ENCODE measurements around the gene MDFIC2. TPM values are rescaled to one million over a fixed set of nuclear protein-coding genes. Genes with fewer than 3 reads are reported as not detected.

The MDFIC2 gene
- total and polyA plus RNA-seq, 3 donors from 2014 or later: not detected

DNA sequence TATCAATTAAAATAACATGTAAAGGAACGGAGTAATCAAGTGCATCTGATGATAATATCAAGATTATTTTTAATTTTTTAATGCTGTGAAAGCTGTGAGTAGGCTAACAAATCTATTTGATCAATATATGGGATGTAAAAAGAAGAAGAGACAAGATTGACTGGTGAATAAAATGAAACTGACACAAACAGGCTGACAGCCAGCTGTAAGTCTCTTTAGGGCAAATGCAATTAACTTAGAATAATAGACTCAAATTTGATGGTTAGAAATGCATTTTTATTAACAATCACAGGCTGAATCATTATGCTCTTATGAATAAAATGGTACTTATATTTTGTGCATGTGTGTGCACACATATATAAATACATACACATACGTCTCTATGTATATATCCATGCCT lies 68.0 kb downstream of the MDFIC2 start:
- no peak overlapping the region for H3K4me3 ChIP-seq
- TF ChIP-seq, protein P1, sequence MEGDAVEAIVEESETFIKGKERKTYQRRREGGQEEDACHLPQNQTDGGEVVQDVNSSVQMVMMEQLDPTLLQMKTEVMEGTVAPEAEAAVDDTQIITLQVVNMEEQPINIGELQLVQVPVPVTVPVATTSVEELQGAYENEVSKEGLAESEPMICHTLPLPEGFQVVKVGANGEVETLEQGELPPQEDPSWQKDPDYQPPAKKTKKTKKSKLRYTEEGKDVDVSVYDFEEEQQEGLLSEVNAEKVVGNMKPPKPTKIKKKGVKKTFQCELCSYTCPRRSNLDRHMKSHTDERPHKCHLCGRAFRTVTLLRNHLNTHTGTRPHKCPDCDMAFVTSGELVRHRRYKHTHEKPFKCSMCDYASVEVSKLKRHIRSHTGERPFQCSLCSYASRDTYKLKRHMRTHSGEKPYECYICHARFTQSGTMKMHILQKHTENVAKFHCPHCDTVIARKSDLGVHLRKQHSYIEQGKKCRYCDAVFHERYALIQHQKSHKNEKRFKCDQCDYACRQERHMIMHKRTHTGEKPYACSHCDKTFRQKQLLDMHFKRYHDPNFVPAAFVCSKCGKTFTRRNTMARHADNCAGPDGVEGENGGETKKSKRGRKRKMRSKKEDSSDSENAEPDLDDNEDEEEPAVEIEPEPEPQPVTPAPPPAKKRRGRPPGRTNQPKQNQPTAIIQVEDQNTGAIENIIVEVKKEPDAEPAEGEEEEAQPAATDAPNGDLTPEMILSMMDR (IDR thresholded peaks at IDR 0.05): no peak
- no peak for TF ChIP-seq POLR2A (IDR thresholded peaks at IDR 0.05)
- H3K9me3 ChIP-seq: no peaks in the 10 kb centered on the region
- no peaks in the 10 kb centered on the region for H3K36me3 ChIP-seq (ENCODE audit: low read depth, missing control alignments)
- no peaks in the 10 kb centered on the region for H3K4me1 ChIP-seq
- no peak overlapping the region for H3K27ac ChIP-seq
- no peak for DNase-seq
- H3K27me3 ChIP-seq: no peaks in the 10 kb centered on the region
- intact Hi-C loops (cut with DNase I; ENCODE audit: low total_unique reads): no loop called here
- 90 to 91% methylated on average over 2 of the region's 2 CpGs for WGBS, 2 donors

DNA sequence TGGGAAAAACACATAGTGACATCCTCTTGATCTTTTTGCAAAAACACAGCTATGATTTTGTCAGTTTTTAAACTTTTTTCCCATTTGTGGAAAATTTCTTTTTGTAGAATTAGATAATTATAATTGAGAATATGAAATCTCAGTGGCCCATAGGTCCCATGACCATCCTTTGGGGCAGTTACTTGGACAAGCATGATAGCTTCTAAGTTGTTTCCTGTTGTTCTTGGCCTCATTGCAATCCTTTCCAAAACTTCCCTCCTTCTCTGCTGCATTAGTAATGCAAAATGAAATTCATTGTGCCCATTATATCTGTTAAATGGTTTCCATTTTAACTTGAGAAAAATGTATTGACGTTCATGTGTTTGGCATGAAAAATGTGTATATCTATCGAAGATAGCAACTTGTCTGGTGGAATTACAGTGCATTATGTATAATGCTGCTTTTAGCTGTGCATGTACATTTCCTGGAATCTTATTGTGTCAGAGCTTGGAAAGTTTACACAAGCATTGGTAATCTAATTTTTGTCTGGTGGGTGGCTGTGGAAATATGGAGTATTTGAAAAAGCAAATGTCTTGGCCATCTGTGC lies 70.0 kb downstream of the MDFIC2 start:
- intact Hi-C loops (cut with DNase I; ENCODE audit: low total_unique reads): no loop called here
- TF ChIP-seq, protein P1 (IDR thresholded peaks at IDR 0.05): no peak
- 65 to 94% methylated on average over 2 of the region's 2 CpGs for WGBS, 2 donors

DNA sequence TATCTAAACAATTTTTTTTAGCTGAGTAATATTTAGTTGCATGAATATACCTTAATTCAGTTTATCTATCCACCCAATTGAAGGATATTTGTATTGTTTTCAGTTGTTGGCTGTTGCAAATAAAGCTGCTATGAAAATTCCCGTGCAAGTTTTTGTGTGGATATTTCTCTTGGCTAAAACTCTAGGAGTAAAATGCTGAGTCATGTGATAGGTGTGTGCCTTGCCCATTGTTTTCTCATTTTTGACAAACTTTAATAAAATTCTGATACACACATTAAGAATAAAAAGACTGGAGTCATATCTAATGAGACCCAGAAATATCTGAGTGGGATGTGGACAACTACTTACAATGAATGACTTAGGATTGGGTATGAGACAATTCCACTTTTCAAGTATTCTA lies 78.6 kb downstream of the MDFIC2 start:
- H3K27ac ChIP-seq: no peak overlapping the region
- H3K27me3 ChIP-seq: no peaks in the 10 kb centered on the region
- DNase-seq: no peak
- 78 to 81% methylated on average over 1 of the region's 1 CpG for WGBS, 2 donors
- no peaks in the 10 kb centered on the region for H3K9me3 ChIP-seq
- TF ChIP-seq, protein P1 (IDR thresholded peaks at IDR 0.05): no peak
- no peak for TF ChIP-seq POLR2A (IDR thresholded peaks at IDR 0.05)
- H3K4me1 ChIP-seq: no peaks in the 10 kb centered on the region
- no peak overlapping the region for H3K4me3 ChIP-seq
- intact Hi-C loops (cut with DNase I; ENCODE audit: low total_unique reads): no loop called here
- H3K36me3 ChIP-seq (ENCODE audit: low read depth, missing control alignments): no peaks in the 10 kb centered on the region

More for the DNA sequence above, 70.0 kb downstream of the MDFIC2 start:
- no peaks in the 10 kb centered on the region for H3K27me3 ChIP-seq
- H3K27ac ChIP-seq: no peak overlapping the region
- no peaks in the 10 kb centered on the region for H3K9me3 ChIP-seq
- no peak overlapping the region for H3K4me3 ChIP-seq
- DNase-seq: no peak
- H3K4me1 ChIP-seq: no peaks in the 10 kb centered on the region
- no peaks in the 10 kb centered on the region for H3K36me3 ChIP-seq (ENCODE audit: low read depth, missing control alignments)

DNA sequence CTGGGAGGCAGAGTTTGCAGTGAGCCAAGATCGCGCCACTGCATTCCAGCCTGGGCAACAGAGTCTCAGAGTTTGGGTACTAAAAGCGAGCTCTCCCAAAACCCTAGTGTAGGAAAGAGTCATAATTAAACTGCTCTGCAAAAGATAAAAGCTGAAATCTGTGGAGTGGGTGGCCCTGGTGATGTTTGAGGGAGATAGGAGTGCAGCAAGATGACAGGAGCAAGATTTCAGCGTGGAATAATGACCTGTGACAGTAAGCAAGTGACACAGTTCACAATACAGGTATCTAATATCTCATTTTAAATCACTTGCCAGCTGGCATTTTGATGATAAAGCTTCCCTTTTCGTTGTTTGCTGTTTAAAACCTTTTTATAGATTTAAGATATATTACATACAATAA lies 79.3 kb downstream of the MDFIC2 start:
- intact Hi-C loops (cut with DNase I; ENCODE audit: low total_unique reads): no loop called here
- 80 to 90% methylated on average over 5 of the region's 5 CpGs for WGBS, 2 donors
- no peak overlapping the region for H3K27ac ChIP-seq

More for the DNA sequence above, 79.3 kb downstream of the MDFIC2 start:
- H3K4me3 ChIP-seq: no peak overlapping the region
- no peaks in the 10 kb centered on the region for H3K4me1 ChIP-seq
- H3K9me3 ChIP-seq: no peaks in the 10 kb centered on the region
- TF ChIP-seq POLR2A (IDR thresholded peaks at IDR 0.05): no peak
- TF ChIP-seq, protein P1 (IDR thresholded peaks at IDR 0.05): no peak
- DNase-seq: no peak
- no peaks in the 10 kb centered on the region for H3K27me3 ChIP-seq
- no peaks in the 10 kb centered on the region for H3K36me3 ChIP-seq (ENCODE audit: low read depth, missing control alignments)

All from testis (tissue), 3 donors.